Right lobe of liver (tissue), 6 donors: Measurements from ENCODE around the gene SDF4. TPM values are rescaled to one million over a fixed set of nuclear protein-coding genes. Genes with fewer than 3 reads are reported as not detected.

Experiments used
- ATAC-seq, 4 donors: fragments of 200-7000 bp; cut with Tn5 transposase; one replicate each; pipeline ENCODE4 v1.9.1; 2020; ENCODE audit warnings: mild to moderate bottlenecking in 4 of 4, moderate library complexity in 4 of 4
- DNase-seq, 3 donors: peaks; one replicate each; pipeline ENCODE4 v3.0.0-alpha.2; 2020
- H3K27ac ChIP-seq, 3 donors: fragments of 200-600 bp; one replicate each; pipeline ENCODE4 v1.8.0; 2022
- H3K27me3 ChIP-seq, 2 donors: fragments of 200-600 bp; one replicate each; pipeline ENCODE4 v1.8.0; 2022
- H3K36me3 ChIP-seq, 4 donors: fragments of 200-600 bp; sonication (generic) in 1 of 4; one replicate each; pipeline versions ENCODE4 v1.5.1 to v1.8.0; 2017 to 2022; ENCODE audit warnings: control low read depth in 1 of 4
- H3K4me1 ChIP-seq, 4 donors: fragments of 200-600 bp; sonication (generic) in 1 of 4; one replicate each; pipeline versions ENCODE4 v1.5.1 to v1.8.0; 2017 to 2022; ENCODE audit warnings: control low read depth in 1 of 4
- H3K4me3 ChIP-seq, 3 donors: fragments of 200-600 bp; one replicate each; pipeline ENCODE4 v1.8.0; 2022
- H3K9me3 ChIP-seq, 4 donors: fragments of 200-600 bp; sonication (generic) in 1 of 4; one replicate each; pipeline versions ENCODE4 v1.5.1 to v1.8.0; 2017 to 2022; ENCODE audit warnings: control low read depth in 1 of 4
- POLR2A ChIP-seq: fragments of 450-650 bp; IDR thresholded peaks from one replicate; pipeline ENCODE4 v1.6.1; 2017; ENCODE audit warnings: antibody characterized with exemption, mild to moderate bottlenecking
- WGBS: methylation state at CpG from one replicate; pipeline ENCODE4 v1.1.6; 2018; ENCODE audit warnings: low coverage, low lambda C conversion rate; ENCODE audit not compliant: insufficient coverage; ENCODE audit errors: missing lambda C conversion rate; 5-methylcytosine and 5-hydroxymethylcytosine counted together
- intact Hi-C, 2 donors: fragments of 100-400 bp; cut with DNase I; formaldehyde crosslinking; loops; one replicate each; pipeline versions ENCODE4 v1.11.2 to v1.14.1; 2022
- total RNA-seq, 6 experiments: library from RNA; depleted of rRNA in 2 of 6; stranded (reverse); fragments of >200 nt in 2 of 6; fragmentation: NEBNext Ultra II Directional in 3 of 6; extraction: Animal tissue kit (Norgen Biotek cat#: 25700) in 3 of 6; gene quantifications; one replicate each; pipeline versions ENCODE4 v1.1.0 to v1.2.4, GENCODE V29; 2016 to 2023
- TF ChIP-seq, protein P1 (sequence below), 4 donors: fragments of 200-600 bp in 3 of 4; fragments of 450-650 bp in 1 of 4; IDR thresholded peaks; one replicate each; pipeline versions ENCODE4 v1.5.1 to v1.8.0; 2016 to 2022; ENCODE audit warnings: antibody characterized with exemption in 4 of 4, mild to moderate bottlenecking in 2 of 4
- donor health status: DM: no; HTN: yes; CAD: no.
- donor health status: DM: no; HTN: no; CAD: no.
- donor health status: DM: no; HTN: no; CAD: no.
- donor health status: DM: no; HTN: yes; CAD: no.
- donor health status: DM: no; HTN: yes; CAD: no.

SDF4 gene
- total RNA-seq, 6 experiments from 2014 or later, result 112 to 148 (median 142) TPM

DNA sequence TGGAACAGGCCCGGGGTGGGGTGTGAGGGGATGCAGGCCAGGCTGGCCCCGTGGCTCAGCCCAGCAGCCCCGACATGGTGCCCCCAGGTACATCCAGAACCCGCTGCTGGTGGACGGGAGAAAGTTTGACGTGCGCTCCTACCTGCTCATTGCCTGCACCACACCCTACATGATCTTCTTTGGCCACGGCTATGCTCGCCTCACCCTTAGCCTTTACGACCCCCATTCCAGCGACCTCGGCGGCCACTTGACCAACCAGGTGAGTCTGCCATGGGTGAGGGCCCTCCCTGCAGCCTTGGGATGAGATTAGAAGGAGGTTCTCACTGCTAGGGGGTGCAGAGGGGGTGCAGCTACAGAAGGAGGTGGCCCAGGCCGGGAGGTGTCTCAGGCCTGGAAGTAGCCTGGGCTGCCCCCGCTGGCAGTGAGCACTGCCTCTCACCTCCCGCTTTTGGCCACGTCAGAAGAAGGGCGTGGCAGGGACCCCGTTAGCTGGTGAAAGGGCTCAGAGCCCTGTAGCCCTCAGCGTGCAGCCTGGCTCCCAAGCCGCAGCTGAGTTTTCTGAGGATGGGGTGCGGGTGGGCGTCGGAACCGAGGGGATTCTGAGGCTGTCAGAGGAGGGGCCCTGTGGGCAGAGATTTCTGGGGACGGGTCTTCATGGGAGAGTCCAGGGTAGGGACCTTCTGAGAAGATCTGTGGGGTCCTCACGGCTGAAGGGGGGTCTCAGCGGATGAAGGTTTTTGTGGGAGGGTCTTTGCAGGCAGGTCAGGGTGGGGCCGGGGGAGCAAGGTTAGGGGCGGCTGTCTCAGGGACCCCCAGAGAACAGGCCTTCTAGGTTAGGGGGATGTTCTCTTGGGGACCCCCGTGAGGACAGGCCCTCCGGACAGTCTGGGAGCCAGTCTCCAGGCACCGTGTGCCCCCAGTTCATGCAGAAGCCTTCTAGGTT, 47.7 kb downstream of the SDF4 start:
- intact Hi-C loops, result no loop called here
- Histone ChIP-seq H3K9me3 (no peaks in the 10 kb centered on the region), H3K36me3 (no peaks in the 10 kb centered on the region), H3K4me1 (no peaks in the 10 kb centered on the region), H3K27me3 (no peaks in the 10 kb centered on the region), H3K27ac (no peak overlapping the region), H3K4me3 (no peak overlapping the region)
- no peak for ATAC-seq
- WGBS, result 77% methylated on average over 22 of the region's 33 CpGs
- TF ChIP-seq, protein P1, sequence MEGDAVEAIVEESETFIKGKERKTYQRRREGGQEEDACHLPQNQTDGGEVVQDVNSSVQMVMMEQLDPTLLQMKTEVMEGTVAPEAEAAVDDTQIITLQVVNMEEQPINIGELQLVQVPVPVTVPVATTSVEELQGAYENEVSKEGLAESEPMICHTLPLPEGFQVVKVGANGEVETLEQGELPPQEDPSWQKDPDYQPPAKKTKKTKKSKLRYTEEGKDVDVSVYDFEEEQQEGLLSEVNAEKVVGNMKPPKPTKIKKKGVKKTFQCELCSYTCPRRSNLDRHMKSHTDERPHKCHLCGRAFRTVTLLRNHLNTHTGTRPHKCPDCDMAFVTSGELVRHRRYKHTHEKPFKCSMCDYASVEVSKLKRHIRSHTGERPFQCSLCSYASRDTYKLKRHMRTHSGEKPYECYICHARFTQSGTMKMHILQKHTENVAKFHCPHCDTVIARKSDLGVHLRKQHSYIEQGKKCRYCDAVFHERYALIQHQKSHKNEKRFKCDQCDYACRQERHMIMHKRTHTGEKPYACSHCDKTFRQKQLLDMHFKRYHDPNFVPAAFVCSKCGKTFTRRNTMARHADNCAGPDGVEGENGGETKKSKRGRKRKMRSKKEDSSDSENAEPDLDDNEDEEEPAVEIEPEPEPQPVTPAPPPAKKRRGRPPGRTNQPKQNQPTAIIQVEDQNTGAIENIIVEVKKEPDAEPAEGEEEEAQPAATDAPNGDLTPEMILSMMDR (IDR thresholded peaks at IDR 0.05), result no peak
- no peak for TF ChIP-seq POLR2A
- peak in 1 of 3 donors; percentile 51 for DNase-seq

GRCh38 chr1:1183221-1183747, 48.5 kb downstream of the SDF4 start:
- intact Hi-C loops, result no loop called here
- WGBS, result 100% methylated on average over 1 of the region's 21 CpGs
- ATAC-seq (no peak), DNase-seq (peak in 1 of 3 donors; percentile 20)
- Histone ChIP-seq H3K4me1 (no peaks in the 10 kb centered on the region), H3K4me3 (no peak overlapping the region), H3K36me3 (no peaks in the 10 kb centered on the region), H3K9me3 (no peaks in the 10 kb centered on the region), H3K27ac (no peak overlapping the region), H3K27me3 (no peaks in the 10 kb centered on the region)
- TF ChIP-seq POLR2A, result no peak
- TF ChIP-seq, protein P1 (IDR thresholded peaks at IDR 0.05), result no peak

DNA sequence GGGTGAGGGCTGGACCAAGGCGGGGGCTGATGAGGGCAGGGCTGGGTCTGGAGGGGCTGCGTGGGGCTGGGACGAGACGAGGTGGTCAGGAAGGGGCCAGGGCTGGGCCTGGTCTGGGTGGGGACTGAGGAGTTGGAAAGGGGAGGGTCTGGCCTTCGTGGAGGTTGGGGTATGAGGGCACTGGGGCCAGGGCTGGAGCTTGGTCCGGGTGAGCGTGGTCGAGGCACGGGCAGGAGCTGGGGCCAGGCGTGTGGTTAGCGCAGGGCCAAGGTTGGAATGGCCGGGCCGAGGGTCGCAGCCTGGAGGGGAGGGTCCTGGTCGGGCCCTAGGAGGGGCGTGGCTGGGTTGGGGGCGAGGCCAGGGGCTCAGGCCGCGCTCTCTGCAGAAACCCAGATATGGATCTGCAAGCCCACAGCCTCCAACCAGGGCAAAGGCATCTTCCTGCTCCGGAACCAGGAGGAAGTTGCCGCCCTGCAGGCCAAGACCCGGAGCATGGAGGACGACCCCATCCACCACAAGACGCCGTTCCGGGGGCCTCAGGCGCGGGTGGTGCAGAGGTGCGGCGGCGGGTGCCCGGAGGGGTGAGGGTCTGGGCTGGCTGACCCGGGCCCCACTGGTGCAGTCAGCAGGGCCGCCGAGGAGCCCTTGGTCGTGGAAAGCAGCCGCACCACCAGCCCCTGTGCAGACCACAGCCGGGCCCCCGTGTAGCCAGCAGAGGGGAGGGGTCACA, 49.1 kb downstream of the SDF4 start:
- intact Hi-C loops, result no loop called here
- no peaks in the 10 kb centered on the region for H3K9me3 ChIP-seq
- no peaks in the 10 kb centered on the region for H3K27me3 ChIP-seq
- H3K36me3 ChIP-seq, result no peaks in the 10 kb centered on the region
- H3K27ac ChIP-seq, result no peak overlapping the region
- H3K4me3 ChIP-seq, result no peak overlapping the region
- peak in 3 of 4 donors; percentile 3 to 23 (median 17) for ATAC-seq
- DNase-seq, result peak in 2 of 3 donors; percentile 15 to 53
- no peak for TF ChIP-seq POLR2A
- TF ChIP-seq, protein P1 (IDR thresholded peaks at IDR 0.05), result no peak
- H3K4me1 ChIP-seq, result no peaks in the 10 kb centered on the region
- 66% methylated on average over 7 of the region's 39 CpGs for WGBS

DNA sequence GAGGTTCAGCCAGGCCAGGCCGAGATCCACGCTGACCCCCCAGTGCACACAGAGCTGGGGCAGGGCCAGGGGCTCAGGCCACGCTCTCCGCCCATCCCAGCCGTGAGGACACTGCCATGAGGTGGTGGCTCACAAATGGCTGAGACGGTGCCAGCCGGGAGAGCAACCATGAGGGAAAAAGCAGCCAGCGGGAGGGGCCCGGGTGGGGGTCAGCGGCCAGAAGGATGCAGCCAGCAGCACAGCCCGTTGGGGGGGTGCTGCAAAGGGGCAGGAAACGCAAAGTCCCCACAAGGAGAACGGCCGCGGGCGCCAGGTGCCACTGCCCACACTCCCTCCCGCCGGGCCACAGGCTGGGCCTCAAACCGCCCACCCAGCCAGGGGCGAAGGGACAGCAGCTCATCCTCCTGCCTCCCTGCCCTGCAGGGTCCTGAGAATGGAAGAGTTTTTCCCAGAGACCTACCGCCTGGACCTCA, 49.8 kb downstream of the SDF4 start:
- ATAC-seq (no peak), DNase-seq (peak in 1 of 3 donors; percentile 52)
- Histone ChIP-seq H3K27ac (no peak overlapping the region), H3K9me3 (no peaks in the 10 kb centered on the region), H3K36me3 (no peaks in the 10 kb centered on the region), H3K27me3 (no peaks in the 10 kb centered on the region), H3K4me3 (no peak overlapping the region), H3K4me1 (no peaks in the 10 kb centered on the region)
- 96% methylated on average over 5 of the region's 21 CpGs for WGBS
- TF ChIP-seq, protein P1 (IDR thresholded peaks at IDR 0.05), result no peak
- intact Hi-C loops, result no loop called here
